Cardiac fibroblast (primary cell): ENCODE results near the gene NCR2.

Experiments
- DNase-seq, 2 donors: peaks; one replicate each; pipeline versions ENCODE4 v3.0.0 to v3.0.0-alpha.2; 2010; ENCODE audit warnings: low read depth in 2 of 2
- H3K4me3 ChIP-seq, 2 donors: replicated peaks in 1 of 2; 1 replicate in 1 of 2; 2 replicates in 1 of 2; pipeline ENCODE4 v1.5.1; 2011; ENCODE audit warnings: low read depth in 2 of 2, low read length in 2 of 2, mild to moderate bottlenecking in 2 of 2, moderate library complexity in 1 of 2
- CTCF ChIP-seq: IDR thresholded peaks from one replicate; pipeline ENCODE4 v1.5.1; 2011; ENCODE audit warnings: low read depth, mild to moderate bottlenecking, low read length, inconsistent platforms

Gene NCR2

GRCh38 chr6:41336824-41337223 is 1.4 kb downstream of the NCR2 start:
- no peak overlapping the region for H3K4me3 ChIP-seq
- no peak for DNase-seq
- TF ChIP-seq CTCF = no peak

- no peak for DNase-seq
- H3K4me3 ChIP-seq = no peak overlapping the region
- no peak for TF ChIP-seq CTCF
Measured at GRCh38 chr6:41337709-41338108, 2.3 kb downstream of the NCR2 start.

- no peak for TF ChIP-seq CTCF
- no peak for DNase-seq
Measured at GRCh38 chr6:41338659-41339058, 3.3 kb downstream of the NCR2 start.

GRCh38 chr6:41341580-41341979 is 6.2 kb downstream of the NCR2 start:
- no peak overlapping the region for H3K4me3 ChIP-seq
- TF ChIP-seq CTCF = no peak
- DNase-seq = no peak

More at GRCh38 chr6:41338659-41339058, 3.3 kb downstream of the NCR2 start:
- no peak overlapping the region for H3K4me3 ChIP-seq

- TF ChIP-seq CTCF = no peak
- H3K4me3 ChIP-seq = no peak overlapping the region
- DNase-seq = no peak
Measured at GRCh38 chr6:41342241-41342640, 6.8 kb downstream of the NCR2 start.

GRCh38 chr6:41343641-41344187 is 8.3 kb downstream of the NCR2 start:
- DNase-seq = no peak
- H3K4me3 ChIP-seq = no peak overlapping the region
- no peak for TF ChIP-seq CTCF

- H3K4me3 ChIP-seq = no peak overlapping the region
- no peak for DNase-seq
- TF ChIP-seq CTCF = no peak
Measured at GRCh38 chr6:41344876-41345275, 9.5 kb downstream of the NCR2 start.
